ENCODE results near the gene ZNF146.

DNA sequence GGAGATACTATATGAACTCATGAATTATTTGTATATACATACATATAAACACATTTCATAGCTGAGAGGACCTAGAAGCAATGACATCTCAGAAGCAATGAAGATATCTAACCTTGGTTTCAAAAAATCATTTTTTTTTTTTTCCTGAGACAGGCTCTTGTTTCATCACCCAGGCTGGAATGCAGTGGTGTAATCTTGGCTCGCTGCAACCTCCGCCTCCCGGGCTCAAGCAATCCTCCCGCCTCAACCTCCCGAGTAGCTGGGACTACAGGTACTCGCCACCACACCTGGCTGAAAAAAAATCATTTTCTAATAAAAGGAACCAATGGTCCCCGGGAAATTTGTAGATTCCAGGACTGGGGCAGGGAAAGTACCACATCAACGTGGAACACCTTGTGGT, 4.4 kb upstream of the ZNF146 start:
- TF ChIP-seq POLR2A (IDR thresholded peaks at IDR 0.05): no peak
- TF ChIP-seq, protein P1, sequence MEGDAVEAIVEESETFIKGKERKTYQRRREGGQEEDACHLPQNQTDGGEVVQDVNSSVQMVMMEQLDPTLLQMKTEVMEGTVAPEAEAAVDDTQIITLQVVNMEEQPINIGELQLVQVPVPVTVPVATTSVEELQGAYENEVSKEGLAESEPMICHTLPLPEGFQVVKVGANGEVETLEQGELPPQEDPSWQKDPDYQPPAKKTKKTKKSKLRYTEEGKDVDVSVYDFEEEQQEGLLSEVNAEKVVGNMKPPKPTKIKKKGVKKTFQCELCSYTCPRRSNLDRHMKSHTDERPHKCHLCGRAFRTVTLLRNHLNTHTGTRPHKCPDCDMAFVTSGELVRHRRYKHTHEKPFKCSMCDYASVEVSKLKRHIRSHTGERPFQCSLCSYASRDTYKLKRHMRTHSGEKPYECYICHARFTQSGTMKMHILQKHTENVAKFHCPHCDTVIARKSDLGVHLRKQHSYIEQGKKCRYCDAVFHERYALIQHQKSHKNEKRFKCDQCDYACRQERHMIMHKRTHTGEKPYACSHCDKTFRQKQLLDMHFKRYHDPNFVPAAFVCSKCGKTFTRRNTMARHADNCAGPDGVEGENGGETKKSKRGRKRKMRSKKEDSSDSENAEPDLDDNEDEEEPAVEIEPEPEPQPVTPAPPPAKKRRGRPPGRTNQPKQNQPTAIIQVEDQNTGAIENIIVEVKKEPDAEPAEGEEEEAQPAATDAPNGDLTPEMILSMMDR (IDR thresholded peaks at IDR 0.05): no peak

All from thyroid gland (tissue), 4 donors.